MM.1S (cell line): ENCODE measurements around the gene UFSP2.

Experiments
- DNase-seq: peaks from one replicate; pipeline ENCODE4 v3.0.0-alpha.2; 2015
- H2AFZ ChIP-seq: fragments of 300-600 bp; sonication (generic); 2 replicates; pipeline ENCODE4 v1.6.0; 2016; ENCODE audit warnings: antibody characterized with exemption, low read length
- H3F3A ChIP-seq: fragments of 300-600 bp; sonication (generic); 2 replicates; pipeline ENCODE4 v1.6.1; 2016; ENCODE audit warnings: mild to moderate bottlenecking, antibody characterized with exemption, low read length, moderate library complexity, mixed read lengths; ENCODE audit not compliant: insufficient read depth
- H3K27ac ChIP-seq: fragments of 300-600 bp; sonication (generic); 2 replicates; pipeline ENCODE4 v1.5.1; 2016; ENCODE audit warnings: mild to moderate bottlenecking, low read length
- H3K27me3 ChIP-seq: fragments of 300-600 bp; sonication (generic); replicated peaks from 2 replicates; pipeline ENCODE4 v1.6.0; 2016; ENCODE audit warnings: low read length; ENCODE audit not compliant: insufficient read depth
- H3K36me3 ChIP-seq: fragments of 300-600 bp; sonication (generic); replicated peaks from 2 replicates; pipeline ENCODE4 v1.6.1; 2016; ENCODE audit warnings: mild to moderate bottlenecking, low read length, mixed read lengths; ENCODE audit not compliant: insufficient read depth
- H3K4me1 ChIP-seq: fragments of 300-600 bp; sonication (generic); 2 replicates; pipeline ENCODE4 v1.6.1; 2016; ENCODE audit warnings: low read length, mixed read lengths
- H3K4me2 ChIP-seq: fragments of 300-600 bp; sonication (generic); 2 replicates; pipeline ENCODE4 v1.6.0; 2016; ENCODE audit warnings: low read depth, low read length
- H3K4me3 ChIP-seq: fragments of 300-600 bp; sonication (generic); 2 replicates; pipeline ENCODE4 v1.5.1; 2016; ENCODE audit warnings: low read length, mixed read lengths
- H3K79me2 ChIP-seq: fragments of 300-600 bp; sonication (generic); 2 replicates; pipeline ENCODE4 v1.6.1; 2016; ENCODE audit warnings: mixed run types, low read length, mixed read lengths
- H3K9ac ChIP-seq: fragments of 300-600 bp; sonication (generic); 2 replicates; pipeline ENCODE4 v1.6.1; 2016; ENCODE audit warnings: low read length, mixed read lengths
- H3K9me2 ChIP-seq: fragments of 300-600 bp; sonication (generic); replicated peaks from 2 replicates; pipeline ENCODE4 v1.6.1; 2016; ENCODE audit warnings: mild to moderate bottlenecking, low read length, mixed read lengths; ENCODE audit not compliant: insufficient read depth
- H3K9me3 ChIP-seq: fragments of 300-600 bp; sonication (generic); replicated peaks from 2 replicates; pipeline ENCODE4 v1.6.1; 2016; ENCODE audit warnings: mild to moderate bottlenecking, low read length, mixed read lengths; ENCODE audit not compliant: insufficient read depth
- H4K20me1 ChIP-seq: fragments of 300-600 bp; sonication (generic); 2 replicates; pipeline ENCODE4 v1.6.1; 2016; ENCODE audit warnings: mild to moderate bottlenecking, low read length, moderate library complexity, mixed read lengths; ENCODE audit not compliant: insufficient read depth
- CTCF ChIP-seq: fragments of 300-600 bp; sonication (generic); IDR thresholded peaks from 2 replicates; pipeline ENCODE4 v1.5.1; 2016; ENCODE audit warnings: antibody characterized with exemption, low read length, mixed read lengths
- EZH2 ChIP-seq: fragments of 300-600 bp; sonication (generic); optimal IDR thresholded peaks from 2 replicates; pipeline ENCODE3; 2017; ENCODE audit warnings: low read depth, mild to moderate bottlenecking, antibody characterized with exemption, low read length, mixed read lengths
- EZH2phosphoT487 ChIP-seq: fragments of 300-600 bp; sonication (generic); IDR thresholded peaks from 2 replicates; pipeline ENCODE4 v1.6.1; 2018; ENCODE audit warnings: antibody characterized with exemption, low read length

Gene UFSP2

GRCh38 chr4:185471235-185472102, 45.7 kb upstream of the UFSP2 start, which contains the start of gene CCDC110:
Gene CCDC110, minus strand, starts transcription at chr4:185471733. Its CDS starts 50 bp downstream, at chr4:185471683.
- peak within 1 kb of the TSS; percentile 93 for H2AFZ ChIP-seq
- peaks cover 6% of the 10 kb centered on the region; the same call in 1 of the 2 replicates for H3F3A ChIP-seq
- no peaks in the 10 kb centered on the region for H4K20me1 ChIP-seq
- TF ChIP-seq CTCF (peak; percentile 49), EZH2 (no peak), EZH2phosphoT487 (no peak)
- peaks cover 20% of the 10 kb centered on the region for H3K79me2 ChIP-seq
- H3K4me3 ChIP-seq: peak within 1 kb of the TSS; percentile 96
- H3K36me3 ChIP-seq: no peaks in the 10 kb centered on the region
- peak within 1 kb of the TSS; percentile 81 for H3K27ac ChIP-seq
- peak; percentile 92 for DNase-seq
- peak within 1 kb of the TSS; percentile 99 for H3K9ac ChIP-seq
- peaks cover 10% of the 10 kb centered on the region; the same call in 1 of the 2 replicates for H3K4me1 ChIP-seq
- H3K9me2 ChIP-seq: no peaks in the 10 kb centered on the region
- H3K9me3 ChIP-seq: no peaks in the 10 kb centered on the region
- H3K4me2 ChIP-seq: peak within 1 kb of the TSS; percentile 98
- H3K27me3 ChIP-seq: no peaks in the 10 kb centered on the region

- Histone ChIP-seq H3K27ac (peak overlapping the region; percentile 41; the same call in 1 of the 2 replicates), H3K4me3 (peak overlapping the region; percentile 96), H3K27me3 (no peaks in the 10 kb centered on the region), H3K36me3 (no peaks in the 10 kb centered on the region), H3K79me2 (peaks cover 20% of the 10 kb centered on the region), H3K4me1 (peaks cover 10% of the 10 kb centered on the region; the same call in 1 of the 2 replicates), H3K9ac (peak overlapping the region; percentile 74), H3K9me3 (no peaks in the 10 kb centered on the region), H3F3A (peaks cover 6% of the 10 kb centered on the region; the same call in 1 of the 2 replicates), H3K4me2 (peak overlapping the region; percentile 98), H4K20me1 (no peaks in the 10 kb centered on the region), H3K9me2 (no peaks in the 10 kb centered on the region), H2AFZ (peak overlapping the region; percentile 93)
- TF ChIP-seq EZH2phosphoT487 (no peak), EZH2 (no peak), CTCF (no peak)
- peak; percentile 56 for DNase-seq
Observed at GRCh38 chr4:185470501-185471195, 44.9 kb upstream of the UFSP2 start.

GRCh38 chr4:185469580-185470154, 43.9 kb upstream of the UFSP2 start:
- peaks cover 20% of the 10 kb centered on the region for H3K79me2 ChIP-seq
- H3F3A ChIP-seq: peaks cover 6% of the 10 kb centered on the region; the same call in 1 of the 2 replicates
- H3K36me3 ChIP-seq: no peaks in the 10 kb centered on the region
- no peak for DNase-seq
- H4K20me1 ChIP-seq: no peaks in the 10 kb centered on the region
- H3K4me2 ChIP-seq: peak overlapping the region; percentile 98
- peaks cover 10% of the 10 kb centered on the region; the same call in 1 of the 2 replicates for H3K4me1 ChIP-seq
- no peaks in the 10 kb centered on the region for H3K9me3 ChIP-seq
- H3K27me3 ChIP-seq: no peaks in the 10 kb centered on the region
- H3K9ac ChIP-seq: no peak overlapping the region
- H3K4me3 ChIP-seq: peak overlapping the region; percentile 96; the same call in 1 of the 2 replicates
- no peaks in the 10 kb centered on the region for H3K9me2 ChIP-seq
- no peak for TF ChIP-seq CTCF
- no peak for TF ChIP-seq EZH2
- no peak for TF ChIP-seq EZH2phosphoT487
- H3K27ac ChIP-seq: no peak overlapping the region
- H2AFZ ChIP-seq: no peak overlapping the region
